ENCODE measurements around the gene SBF2.

Gene SBF2

GRCh38 chr11:10308201-10308954 lies 14.4 kb upstream of the SBF2 start:
- peak; percentile 90 for FAIRE-seq
- no peak for TF ChIP-seq POLR2A (IDR thresholded peaks at IDR 0.05; ENCODE audit: low read depth, low read length)
- no peak for TF ChIP-seq POLR2AphosphoS5 (IDR thresholded peaks at IDR 0.05; ENCODE audit: low read depth, low read length)
- no peak for TF ChIP-seq POU2F2 (IDR thresholded peaks at IDR 0.05; ENCODE audit: low read depth, low read length)
- TF ChIP-seq SPI1 (IDR thresholded peaks at IDR 0.05; ENCODE audit: low read depth, low read length) = 0 out of 2 replicates have a peak, but pooled peaks have one; percentile 23
- no peak for TF ChIP-seq TAF1 (IDR thresholded peaks at IDR 0.05; ENCODE audit: low read depth, low read length)
- peak; percentile 60 for TF ChIP-seq PAX5 (IDR thresholded peaks at IDR 0.05; ENCODE audit: insufficient read depth, low read length, severe bottlenecking)
- no peak for DNase-seq (ENCODE audit: insufficient read length, low spot score)

DNA sequence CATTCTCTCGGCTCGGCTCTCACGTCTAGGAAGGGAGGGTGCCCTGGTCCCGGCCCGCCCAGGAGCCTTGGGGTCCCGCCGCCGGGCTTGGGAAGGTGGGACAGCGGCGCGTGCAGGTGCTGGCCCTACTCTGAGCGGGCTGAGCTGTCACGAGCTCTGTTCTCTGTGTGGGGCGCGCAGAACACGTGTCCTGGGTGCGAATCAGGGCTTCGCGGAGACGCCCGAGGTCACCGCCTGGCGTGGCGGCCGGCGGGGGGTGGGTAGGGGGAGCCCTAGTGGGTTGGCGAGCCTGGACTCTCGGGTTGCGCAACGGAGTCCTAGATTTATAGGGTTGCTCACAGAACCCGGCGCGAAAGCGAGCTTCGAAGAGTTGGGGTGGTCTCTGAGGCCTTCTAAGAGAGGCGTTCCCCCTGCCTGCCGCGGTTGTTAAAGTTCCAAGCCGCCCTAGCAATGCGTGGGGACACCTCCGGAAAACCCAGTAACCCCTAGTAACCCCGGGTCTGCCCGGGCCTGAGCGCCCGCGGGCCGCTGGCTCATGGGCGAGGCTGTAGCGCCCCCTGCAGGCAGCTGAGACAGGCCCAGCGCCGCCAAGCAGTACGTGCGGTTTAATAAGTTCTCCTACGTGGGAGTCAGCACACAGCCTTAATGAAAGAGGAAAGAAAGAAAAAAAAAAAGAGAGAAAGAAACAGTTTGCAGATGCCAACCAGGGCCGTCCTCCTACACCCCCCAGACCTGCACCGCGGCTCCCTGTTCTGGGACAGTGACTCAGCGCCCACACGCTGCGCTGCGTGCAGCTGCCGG lies 13.6 kb upstream of the SBF2 start:
- FAIRE-seq (no peak), DNase-seq (ENCODE audit: insufficient read length, low spot score) (peak; percentile 71)
- TF ChIP-seq PAX5 (IDR thresholded peaks at IDR 0.05; ENCODE audit: insufficient read depth, low read length, severe bottlenecking) = no peak
- no peak for TF ChIP-seq POLR2A (IDR thresholded peaks at IDR 0.05; ENCODE audit: low read depth, low read length)
- TF ChIP-seq SPI1 (IDR thresholded peaks at IDR 0.05; ENCODE audit: low read depth, low read length) = no peak
- no peak for TF ChIP-seq TAF1 (IDR thresholded peaks at IDR 0.05; ENCODE audit: low read depth, low read length)
- TF ChIP-seq POLR2AphosphoS5 (IDR thresholded peaks at IDR 0.05; ENCODE audit: low read depth, low read length) = no peak
- TF ChIP-seq POU2F2 (IDR thresholded peaks at IDR 0.05; ENCODE audit: low read depth, low read length) = no peak

DNA sequence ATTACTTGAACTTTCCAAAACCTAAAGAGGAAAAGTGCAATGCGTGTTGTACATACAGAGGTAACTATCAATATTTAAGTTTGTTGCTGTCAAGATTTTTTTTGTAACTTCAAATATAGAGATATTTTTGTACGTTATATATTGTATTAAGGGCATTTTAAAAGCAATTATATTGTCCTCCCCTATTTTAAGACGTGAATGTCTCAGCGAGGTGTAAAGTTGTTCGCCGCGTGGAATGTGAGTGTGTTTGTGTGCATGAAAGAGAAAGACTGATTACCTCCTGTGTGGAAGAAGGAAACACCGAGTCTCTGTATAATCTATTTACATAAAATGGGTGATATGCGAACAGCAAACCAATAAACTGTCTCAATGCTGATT lies 13.0 kb upstream of the SBF2 start:
- no peak for DNase-seq (ENCODE audit: insufficient read length, low spot score)
- FAIRE-seq = peak; percentile 23
- TF ChIP-seq POLR2A (IDR thresholded peaks at IDR 0.05; ENCODE audit: low read depth, low read length) = no peak
- TF ChIP-seq SPI1 (IDR thresholded peaks at IDR 0.05; ENCODE audit: low read depth, low read length) = no peak
- no peak for TF ChIP-seq POU2F2 (IDR thresholded peaks at IDR 0.05; ENCODE audit: low read depth, low read length)
- no peak for TF ChIP-seq TAF1 (IDR thresholded peaks at IDR 0.05; ENCODE audit: low read depth, low read length)
- TF ChIP-seq POLR2AphosphoS5 (IDR thresholded peaks at IDR 0.05; ENCODE audit: low read depth, low read length) = no peak
- TF ChIP-seq PAX5 (IDR thresholded peaks at IDR 0.05; ENCODE audit: insufficient read depth, low read length, severe bottlenecking) = no peak

GRCh38 chr11:10305964-10306918 lies 12.2 kb upstream of the SBF2 start:
- FAIRE-seq (peak; percentile 13), DNase-seq (ENCODE audit: insufficient read length, low spot score) (no peak)
- TF ChIP-seq SPI1 (IDR thresholded peaks at IDR 0.05; ENCODE audit: low read depth, low read length) (no peak), POLR2A (IDR thresholded peaks at IDR 0.05; ENCODE audit: low read depth, low read length) (no peak), POLR2AphosphoS5 (IDR thresholded peaks at IDR 0.05; ENCODE audit: low read depth, low read length) (no peak), PAX5 (IDR thresholded peaks at IDR 0.05; ENCODE audit: insufficient read depth, low read length, severe bottlenecking) (no peak), POU2F2 (IDR thresholded peaks at IDR 0.05; ENCODE audit: low read depth, low read length) (no peak), TAF1 (IDR thresholded peaks at IDR 0.05; ENCODE audit: low read depth, low read length) (no peak)

DNA sequence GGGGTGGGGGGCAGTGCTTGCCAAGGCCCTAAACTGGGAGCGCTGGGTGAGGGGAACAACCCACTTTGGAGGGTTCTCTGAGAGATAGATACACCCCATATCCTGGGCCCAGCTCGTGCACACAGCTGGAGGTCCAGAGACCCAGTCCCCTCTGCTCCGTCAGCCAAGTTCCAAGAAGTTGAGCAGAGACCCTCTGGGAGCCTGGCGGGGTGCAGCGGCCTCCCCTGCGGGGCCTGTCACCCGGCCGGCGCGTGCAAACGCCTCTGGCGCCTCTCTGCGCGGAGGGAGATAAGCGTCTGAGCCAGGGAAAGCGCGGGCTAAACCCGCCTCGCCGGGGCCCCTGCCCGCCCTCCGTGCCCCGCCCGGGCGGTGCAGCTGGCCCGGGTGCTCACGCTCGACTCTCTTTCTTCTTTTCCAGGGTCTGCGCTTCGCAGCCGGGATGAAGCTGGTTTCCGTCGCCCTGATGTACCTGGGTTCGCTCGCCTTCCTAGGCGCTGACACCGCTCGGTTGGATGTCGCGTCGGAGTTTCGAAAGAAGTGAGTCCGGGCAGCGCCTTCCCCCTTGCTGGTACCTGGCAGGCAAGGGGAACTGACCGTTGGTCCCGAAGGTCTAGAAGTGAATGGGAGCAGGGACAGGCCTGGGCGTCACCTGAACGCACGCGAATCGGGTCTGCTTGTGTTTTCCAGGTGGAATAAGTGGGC lies 11.4 kb upstream of the SBF2 start:
- FAIRE-seq = no peak
- DNase-seq (ENCODE audit: insufficient read length, low spot score) = no peak
- TF ChIP-seq POU2F2 (IDR thresholded peaks at IDR 0.05; ENCODE audit: low read depth, low read length) (no peak), POLR2AphosphoS5 (IDR thresholded peaks at IDR 0.05; ENCODE audit: low read depth, low read length) (no peak), SPI1 (IDR thresholded peaks at IDR 0.05; ENCODE audit: low read depth, low read length) (no peak), TAF1 (IDR thresholded peaks at IDR 0.05; ENCODE audit: low read depth, low read length) (no peak), PAX5 (IDR thresholded peaks at IDR 0.05; ENCODE audit: insufficient read depth, low read length, severe bottlenecking) (no peak), POLR2A (IDR thresholded peaks at IDR 0.05; ENCODE audit: low read depth, low read length) (no peak)

- TF ChIP-seq PAX5 (IDR thresholded peaks at IDR 0.05; ENCODE audit: insufficient read depth, low read length, severe bottlenecking) (no peak), POLR2AphosphoS5 (IDR thresholded peaks at IDR 0.05; ENCODE audit: low read depth, low read length) (peak; percentile 30; the same call in 1 of the 2 replicates), SPI1 (IDR thresholded peaks at IDR 0.05; ENCODE audit: low read depth, low read length) (no peak), POLR2A (IDR thresholded peaks at IDR 0.05; ENCODE audit: low read depth, low read length) (peak; percentile 54; the same call in 1 of the 2 replicates), TAF1 (IDR thresholded peaks at IDR 0.05; ENCODE audit: low read depth, low read length) (no peak), POU2F2 (IDR thresholded peaks at IDR 0.05; ENCODE audit: low read depth, low read length) (no peak)
- DNase-seq (ENCODE audit: insufficient read length, low spot score) (no peak), FAIRE-seq (peak; percentile 47)
Measured at GRCh38 chr11:10304495-10305261, 10.7 kb upstream of the SBF2 start, which contains the start of gene ADM. Gene ADM, plus strand, starts transcription at chr11:10305073. Its CDS starts 628 bp downstream, at chr11:10305701.

DNA sequence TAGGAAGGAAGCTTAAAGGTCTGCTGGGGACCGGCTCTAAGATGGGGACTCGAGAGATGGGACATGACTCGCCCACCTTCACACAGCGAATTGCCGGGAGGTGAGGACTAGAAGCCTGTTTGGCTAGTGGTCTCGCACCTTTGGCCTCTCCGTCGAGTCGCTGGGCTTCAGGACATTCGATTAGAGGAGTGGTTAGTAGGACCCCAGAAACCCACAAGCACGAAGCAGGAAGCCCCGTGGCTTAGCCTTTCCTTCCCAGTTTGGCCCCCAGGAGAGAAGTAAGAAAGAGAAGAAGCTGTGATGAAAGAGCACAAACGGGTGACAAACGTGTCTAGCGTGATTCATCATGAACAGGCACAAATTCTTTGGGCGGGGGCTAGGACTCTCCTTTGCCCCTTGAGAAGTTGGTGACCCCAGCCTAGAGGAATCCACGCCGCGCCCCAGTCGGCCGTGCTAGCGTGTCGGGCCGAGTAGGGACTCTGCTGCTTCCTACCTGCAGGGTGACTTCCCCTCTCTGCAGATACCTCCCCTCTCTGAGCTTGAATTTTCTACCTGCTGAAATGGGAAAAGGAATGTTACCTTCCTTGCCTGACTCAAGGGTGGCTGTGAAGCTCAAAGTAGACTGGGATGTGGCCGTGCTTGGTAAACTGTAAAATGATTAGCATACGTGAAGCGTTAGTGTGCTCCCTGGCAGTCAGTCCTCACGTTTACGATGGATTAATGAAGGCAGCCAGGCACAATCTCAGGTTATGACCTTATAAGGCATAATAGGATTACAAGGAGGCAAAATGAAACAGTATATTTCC lies 9.7 kb upstream of the SBF2 start:
- FAIRE-seq = peak; percentile 80
- no peak for TF ChIP-seq POLR2AphosphoS5 (IDR thresholded peaks at IDR 0.05; ENCODE audit: low read depth, low read length)
- TF ChIP-seq POLR2A (IDR thresholded peaks at IDR 0.05; ENCODE audit: low read depth, low read length) = no peak
- peak; percentile 54 for TF ChIP-seq SPI1 (IDR thresholded peaks at IDR 0.05; ENCODE audit: low read depth, low read length)
- no peak for TF ChIP-seq PAX5 (IDR thresholded peaks at IDR 0.05; ENCODE audit: insufficient read depth, low read length, severe bottlenecking)
- DNase-seq (ENCODE audit: insufficient read length, low spot score) = no peak
